GM18499 (cell line): ENCODE data around the gene TMEM74B.
"Not testable (repeated sequence)": the region's sequence is repeated elsewhere in the genome, so short reads cannot be mapped to it uniquely, and the experiment has no call there.

Experiments used
- ATAC-seq: cut with Tn5 transposase; IDR thresholded peaks from one replicate; pipeline ENCODE4 v1.9.1; 2021; ENCODE audit warnings: moderate number of reproducible peaks; ENCODE audit not compliant: insufficient read depth, unreplicated experiment

TMEM74B gene

DNA sequence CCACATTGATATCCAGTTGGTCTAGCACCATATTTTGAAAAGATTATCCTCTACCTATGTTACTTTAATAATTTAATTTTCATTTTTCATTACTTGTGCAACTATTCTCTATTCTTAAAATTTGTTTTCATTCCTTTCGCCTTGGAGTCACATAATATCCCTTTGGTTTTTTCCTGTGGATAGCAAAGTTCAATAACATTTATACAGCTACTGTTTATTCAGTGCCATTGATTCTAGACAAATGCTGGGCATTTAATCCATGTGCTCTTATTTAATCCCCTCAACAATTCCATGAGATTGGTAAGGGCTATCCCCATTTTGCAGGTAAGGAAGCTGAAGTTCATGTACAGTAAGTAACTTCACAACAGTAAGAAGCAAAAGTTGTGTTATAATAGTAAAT is 33.8 kb downstream of the TMEM74B start:
- no peak for ATAC-seq

DNA sequence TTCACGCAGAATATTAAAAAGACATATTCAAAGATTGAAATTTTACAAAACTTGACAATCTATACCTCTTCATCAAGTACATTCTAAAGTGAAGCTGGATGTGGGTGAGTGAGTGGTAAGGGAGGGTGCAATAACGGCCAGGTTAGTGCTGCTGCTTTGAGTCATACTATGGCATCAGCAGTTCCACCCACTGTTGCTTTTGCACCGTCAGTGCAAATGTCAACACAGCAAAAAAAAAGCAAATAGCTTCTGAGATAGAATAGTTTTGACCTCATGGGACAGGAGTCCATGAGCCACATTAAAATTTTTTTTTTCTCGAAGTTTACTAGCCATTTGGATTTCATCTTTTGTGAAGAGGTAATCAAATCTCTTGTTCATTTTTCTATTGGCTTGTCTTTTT is 34.6 kb downstream of the TMEM74B start:
- no peak for ATAC-seq

DNA sequence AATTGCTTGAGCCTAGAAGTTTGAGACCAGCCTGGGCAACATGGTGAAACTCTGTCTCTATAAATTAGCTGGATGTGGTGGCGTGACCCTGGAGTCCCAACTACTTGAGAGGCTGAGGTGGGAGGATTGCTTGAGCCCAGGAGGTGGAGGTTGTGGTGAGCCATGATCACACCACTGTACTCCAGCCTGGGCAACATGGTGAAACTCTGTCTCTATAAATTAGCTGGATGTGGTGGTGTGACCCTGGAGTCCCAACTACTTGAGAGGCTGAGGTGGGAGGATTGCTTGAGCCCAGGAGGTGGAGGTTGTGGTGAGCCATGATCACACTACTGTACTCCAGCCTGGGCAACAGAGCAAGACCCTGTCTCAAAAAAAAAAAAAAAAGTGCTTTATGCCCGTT is 35.0 kb downstream of the TMEM74B start:
- ATAC-seq, result not testable (repeated sequence)

DNA sequence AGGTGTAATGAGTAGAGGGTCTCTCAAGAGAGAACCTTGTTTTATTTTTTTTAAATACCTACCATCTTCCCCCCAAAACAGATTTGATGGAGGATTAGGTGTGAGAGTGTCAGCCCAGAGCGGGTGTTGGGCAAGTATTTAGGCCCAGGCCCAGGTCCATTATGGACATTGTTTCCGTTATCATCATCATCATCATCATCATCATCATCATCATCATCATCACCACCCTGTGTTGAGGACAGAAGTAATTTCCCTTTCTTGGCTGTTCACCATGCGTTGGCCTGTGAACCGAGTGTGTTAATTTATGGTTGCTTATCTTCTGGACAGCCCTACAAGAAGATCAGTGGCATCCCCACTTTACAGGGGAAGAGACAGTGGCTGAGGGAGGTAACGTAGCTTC is 37.8 kb downstream of the TMEM74B start:
- ATAC-seq, result no peak

- no peak for ATAC-seq
Measured at GRCh38 chr20:1144401-1145172, 40.2 kb downstream of the TMEM74B start.

- no peak for ATAC-seq
Measured at GRCh38 chr20:1137236-1137635, 47.5 kb downstream of the TMEM74B start.

- ATAC-seq, result no peak
Measured at GRCh38 chr20:1134836-1135235, 49.9 kb downstream of the TMEM74B start.

DNA sequence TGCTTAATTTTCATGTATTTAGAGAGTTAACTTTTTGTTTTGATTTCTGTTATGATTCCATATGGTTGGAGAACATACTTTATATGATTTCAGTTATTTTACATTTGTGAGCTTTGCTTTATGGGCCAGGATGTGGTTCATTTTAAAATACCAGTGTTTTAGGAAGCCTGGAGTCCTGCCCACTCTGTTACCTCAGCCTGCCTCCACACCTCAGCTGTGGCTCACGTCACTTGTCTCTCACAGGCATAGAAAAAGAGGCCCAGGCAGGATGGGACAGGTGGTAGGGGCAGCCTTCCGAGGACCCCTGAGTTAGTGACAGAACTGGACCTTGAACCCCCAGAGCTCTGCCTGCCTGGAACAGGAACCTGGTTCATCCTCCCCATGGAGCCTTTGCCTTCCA is 50.4 kb downstream of the TMEM74B start:
- no peak for ATAC-seq

GRCh38 chr20:1131354-1131753 is 53.4 kb downstream of the TMEM74B start:
- no peak for ATAC-seq

GRCh38 chr20:1130847-1131246 is 53.9 kb downstream of the TMEM74B start:
- no peak for ATAC-seq
